ENCODE results near the gene SLC2A8.
A peak's percentile ranks its signal among the peaks of the same experiment; 100 is the strongest.

The SLC2A8 gene

GRCh38 chr9:127403507-127404192 lies 6.7 kb downstream of the SLC2A8 start:
- DNase-seq (ENCODE audit: low read depth, low spot score) = no peak

GRCh38 chr9:127404631-127405030 lies 7.7 kb downstream of the SLC2A8 start:
- DNase-seq (ENCODE audit: low read depth, low spot score) = no peak

- no peak for DNase-seq (ENCODE audit: low read depth, low spot score)
Measured at GRCh38 chr9:127405344-127406125, 8.6 kb downstream of the SLC2A8 start.

- DNase-seq (ENCODE audit: low read depth, low spot score) = no peak
Measured at GRCh38 chr9:127406799-127407491, 10.0 kb downstream of the SLC2A8 start.

GRCh38 chr9:127407492-127407843 lies 10.5 kb downstream of the SLC2A8 start:
- no peak for DNase-seq (ENCODE audit: low read depth, low spot score)

- DNase-seq (ENCODE audit: low read depth, low spot score) = no peak
Measured at GRCh38 chr9:127411122-127411521, 14.2 kb downstream of the SLC2A8 start.

- no peak for DNase-seq (ENCODE audit: low read depth, low spot score)
Measured at GRCh38 chr9:127415141-127415540, 18.2 kb downstream of the SLC2A8 start.

GRCh38 chr9:127415657-127416056 lies 18.7 kb downstream of the SLC2A8 start:
- DNase-seq (ENCODE audit: low read depth, low spot score) = no peak

GRCh38 chr9:127417131-127418036 lies 20.4 kb downstream of the SLC2A8 start:
- no peak for DNase-seq (ENCODE audit: low read depth, low spot score)

- no peak for DNase-seq (ENCODE audit: low read depth, low spot score)
Measured at GRCh38 chr9:127418037-127418471, 21.1 kb downstream of the SLC2A8 start.

GRCh38 chr9:127419348-127419747 lies 22.4 kb downstream of the SLC2A8 start:
- DNase-seq (ENCODE audit: low read depth, low spot score) = no peak

GRCh38 chr9:127421057-127421456 lies 24.1 kb downstream of the SLC2A8 start:
- no peak for DNase-seq (ENCODE audit: low read depth, low spot score)

- DNase-seq (ENCODE audit: low read depth, low spot score) = no peak
Measured at GRCh38 chr9:127422133-127422782, 25.3 kb downstream of the SLC2A8 start.

- no peak for DNase-seq (ENCODE audit: low read depth, low spot score)
Measured at GRCh38 chr9:127422787-127423186, 25.8 kb downstream of the SLC2A8 start.

GRCh38 chr9:127423476-127423933 lies 26.5 kb downstream of the SLC2A8 start:
- DNase-seq (ENCODE audit: low read depth, low spot score) = no peak

- peak; percentile 80 for DNase-seq (ENCODE audit: low read depth, low spot score)
Measured at GRCh38 chr9:127423934-127424675, 27.1 kb downstream of the SLC2A8 start, which contains the start of gene ZNF79. ZNF79 (plus strand) TSS chr9:127424382; CDS start chr9:127424788, 406 bp downstream.

- DNase-seq (ENCODE audit: low read depth, low spot score) = no peak
Measured at GRCh38 chr9:127424676-127424999, 27.7 kb downstream of the SLC2A8 start.

GRCh38 chr9:127426756-127427155 lies 29.8 kb downstream of the SLC2A8 start:
- no peak for DNase-seq (ENCODE audit: low read depth, low spot score)

- no peak for DNase-seq (ENCODE audit: low read depth, low spot score)
Measured at GRCh38 chr9:127428348-127428747, 31.4 kb downstream of the SLC2A8 start.

GRCh38 chr9:127430415-127430814 lies 33.4 kb downstream of the SLC2A8 start:
- DNase-seq (ENCODE audit: low read depth, low spot score) = no peak
